ENCODE results near the gene ASTN2.

GRCh38 chr9:116668970-116669695 is 745.7 kb downstream of the ASTN2 start:
- TF ChIP-seq CTCF (IDR thresholded peaks at IDR 0.05; ENCODE audit: insufficient read depth, low read depth, low read length) (no peak), EZH2 (IDR thresholded peaks at IDR 0.05; ENCODE audit: insufficient read depth, low read length) (no peak)
